CD4-positive, alpha-beta T cell treated with Interleukin-1 beta for 1 hour (primary cell): ENCODE data around the gene H3-3A.
A peak's percentile ranks its signal among the peaks of the same experiment; 100 is the strongest.

Experiments
- DNase-seq, 2 donors: peaks; one replicate each; pipeline ENCODE4 v3.0.0-alpha.2; 2020 to 2022

The H3-3A gene

DNA sequence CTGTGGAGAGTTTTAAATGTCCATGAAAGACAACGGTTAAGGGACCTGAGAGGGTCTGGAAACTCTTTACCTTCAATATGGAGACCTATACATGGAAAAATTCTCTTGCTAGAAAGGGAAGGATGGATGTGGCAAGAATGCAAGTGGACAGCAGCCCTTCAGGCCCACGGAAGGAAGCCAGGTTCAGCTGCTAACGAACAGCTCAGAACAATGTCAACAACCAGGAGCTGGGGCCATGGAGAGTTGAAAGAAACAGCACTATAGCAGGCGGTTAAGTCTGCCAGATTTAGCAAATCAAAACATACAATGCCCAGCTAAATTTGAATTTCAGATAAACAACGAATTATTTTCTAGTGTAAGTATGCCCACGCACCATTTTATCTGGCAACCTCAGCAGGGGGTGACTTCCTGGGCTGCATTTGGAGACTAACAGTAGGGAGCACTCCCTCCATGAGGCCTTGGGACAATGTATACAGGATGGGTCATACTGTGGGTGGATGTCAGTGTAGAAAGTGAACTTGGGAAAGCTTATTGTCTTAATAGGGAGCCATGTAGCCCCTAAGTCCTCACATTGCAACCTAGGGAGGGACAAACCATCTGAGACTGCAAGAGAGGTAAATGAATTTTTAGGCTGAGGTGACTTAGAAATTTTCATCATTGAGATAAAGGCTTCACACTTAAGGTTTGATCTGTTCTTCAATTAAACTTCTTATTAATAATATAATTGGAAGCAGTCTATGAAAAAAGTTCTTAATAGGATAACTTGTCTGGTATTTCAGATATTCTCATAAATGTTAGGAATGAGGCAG lies 7.8 kb upstream of the H3-3A start:
- DNase-seq: no peak

DNA sequence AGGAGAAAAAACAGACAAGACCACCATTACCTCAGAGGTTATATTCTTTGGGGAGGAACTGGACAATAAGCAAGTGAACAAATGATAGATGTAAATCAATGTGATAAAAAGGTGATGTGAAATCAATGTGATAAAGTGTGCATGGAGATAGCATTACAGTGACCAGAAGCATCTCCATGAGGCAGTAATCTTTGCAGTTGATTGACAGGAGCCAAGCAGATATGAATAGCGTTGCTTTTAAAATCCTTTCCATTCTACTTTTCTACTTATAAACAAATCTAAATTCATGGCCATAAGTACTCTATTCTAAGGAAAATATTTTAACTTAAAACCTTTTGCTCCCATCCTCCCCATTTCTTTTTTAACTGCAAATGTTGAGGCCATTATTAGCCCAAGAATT lies 2.8 kb upstream of the H3-3A start:
- no peak for DNase-seq

DNA sequence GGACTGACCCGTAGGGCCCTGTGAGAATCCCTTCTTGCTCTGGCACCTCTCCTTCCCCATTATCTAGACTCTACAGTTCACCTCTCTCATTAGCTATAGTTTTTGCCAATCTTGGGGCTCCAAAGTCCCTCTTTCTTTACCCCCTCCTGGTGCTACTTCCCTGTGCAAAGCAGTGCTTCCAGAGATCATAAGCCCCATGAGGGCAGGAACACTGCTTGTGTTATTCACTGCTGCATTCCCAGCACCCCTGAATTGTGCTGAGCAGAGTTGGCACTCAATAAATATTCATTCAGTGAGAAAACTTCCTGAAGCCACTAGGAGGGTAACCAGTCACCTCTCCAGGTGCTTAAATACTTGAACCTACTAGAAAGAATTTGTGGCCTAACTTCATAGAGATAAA lies 2.1 kb upstream of the H3-3A start:
- no peak for DNase-seq

DNA sequence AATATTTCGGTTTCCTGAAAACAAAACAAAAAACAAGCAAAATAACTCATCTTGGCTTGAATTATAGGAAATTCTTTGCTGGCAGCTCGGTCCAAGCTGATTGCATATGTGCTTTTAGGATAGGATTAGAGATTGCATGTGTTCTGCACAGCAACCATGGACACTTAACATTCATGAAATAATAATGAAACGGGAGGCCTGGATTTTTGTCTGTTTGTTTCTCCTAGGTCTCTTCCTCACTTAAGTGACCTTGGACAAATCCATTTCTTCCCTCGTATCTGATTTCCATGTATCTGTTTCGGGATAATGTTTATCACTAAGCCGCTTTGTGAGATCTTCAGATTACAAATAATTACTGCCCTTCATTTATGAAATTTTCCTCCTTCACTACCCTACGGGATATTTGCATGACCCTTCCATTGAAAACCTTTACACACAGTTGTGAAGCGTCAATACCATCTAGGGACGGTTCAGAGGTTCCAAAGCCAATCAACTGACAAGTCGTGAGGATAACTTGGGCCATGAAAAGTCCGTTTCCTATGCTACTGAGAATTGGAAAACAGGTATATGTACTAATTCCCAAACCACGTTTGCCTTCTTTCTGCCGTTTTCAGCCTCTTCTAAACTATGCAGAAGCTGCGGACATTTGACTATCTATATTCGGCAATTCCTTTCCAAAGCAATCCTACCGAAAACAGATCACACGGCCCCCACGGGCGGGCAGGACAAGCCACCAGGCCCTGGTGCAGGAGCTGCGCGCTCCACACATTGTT lies 1.3 kb upstream of the H3-3A start:
- DNase-seq: no peak

DNA sequence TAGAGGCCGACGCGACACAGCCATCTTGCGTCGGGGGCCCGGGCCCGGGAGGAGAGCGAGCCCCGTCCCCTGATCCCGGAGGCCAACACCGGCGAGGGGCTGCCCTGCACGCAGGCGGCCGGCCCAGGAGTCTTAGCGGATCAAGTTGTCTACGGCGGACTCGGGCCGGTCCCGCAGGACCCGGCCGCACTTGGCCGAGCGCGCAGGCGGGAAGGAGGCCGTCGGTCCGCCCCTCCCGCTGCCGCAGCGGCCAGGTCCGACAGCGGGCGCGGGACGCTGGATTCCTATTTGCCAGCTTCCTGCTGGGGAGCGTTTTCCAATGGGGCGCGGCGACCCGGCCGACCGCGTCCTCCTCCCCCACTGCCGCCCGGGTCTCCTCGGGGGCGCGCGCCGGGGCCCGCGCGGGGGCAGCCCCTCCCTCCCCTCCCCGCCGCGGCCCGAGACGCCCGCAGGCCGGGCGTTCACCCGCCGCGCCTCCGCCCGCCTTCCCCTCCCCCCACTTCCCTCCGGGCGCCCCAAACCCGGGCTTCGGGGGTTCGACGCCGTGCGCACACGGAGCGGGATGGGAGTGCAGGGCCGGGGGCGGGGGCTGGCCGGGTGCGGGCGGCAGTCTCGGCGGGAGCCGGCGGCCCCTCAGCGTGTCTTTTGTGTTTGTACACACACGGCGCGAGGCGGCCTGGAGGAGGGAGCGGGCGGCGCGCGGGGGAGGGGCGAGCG lies 517 bp upstream of the H3-3A start:
- DNase-seq: peak; percentile 46 to 54

DNA sequence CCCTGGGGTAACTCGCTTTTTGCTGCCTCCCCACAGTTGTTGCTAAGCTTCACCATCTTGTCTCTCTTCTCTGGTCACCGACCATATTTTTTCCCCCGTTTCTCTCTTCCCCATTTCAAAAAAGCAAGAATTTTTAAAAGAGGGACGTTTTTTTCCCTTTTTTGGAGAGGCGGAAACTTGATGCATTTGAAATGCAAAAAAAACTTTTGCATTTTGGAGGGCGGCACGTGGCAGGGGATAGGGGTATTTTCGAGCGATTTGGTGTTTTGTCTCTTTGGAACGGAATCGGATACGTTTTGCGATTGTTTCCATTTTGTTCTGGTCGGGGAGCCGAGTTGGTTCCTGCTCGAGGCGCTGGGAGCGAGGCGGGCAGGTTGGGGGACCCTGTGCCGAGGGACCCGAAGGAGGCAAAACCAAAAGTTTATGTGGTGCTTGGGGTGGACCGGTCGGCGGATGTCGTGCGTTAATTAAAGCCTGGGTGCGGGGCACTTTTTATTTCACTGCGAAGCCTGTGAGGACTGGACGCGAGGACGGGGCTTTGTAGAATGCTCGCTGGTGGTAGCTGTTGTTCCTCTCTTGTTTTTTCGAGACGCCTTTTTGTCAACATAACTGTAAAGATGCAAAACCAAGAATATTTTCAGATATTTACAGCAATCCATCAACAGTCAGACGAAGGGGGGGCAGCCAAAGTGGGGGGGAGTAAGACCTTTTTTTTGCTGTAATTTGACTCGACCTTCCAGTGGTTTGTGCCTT lies 884 bp downstream of the H3-3A start:
- DNase-seq: peak; percentile 38 to 56

DNA sequence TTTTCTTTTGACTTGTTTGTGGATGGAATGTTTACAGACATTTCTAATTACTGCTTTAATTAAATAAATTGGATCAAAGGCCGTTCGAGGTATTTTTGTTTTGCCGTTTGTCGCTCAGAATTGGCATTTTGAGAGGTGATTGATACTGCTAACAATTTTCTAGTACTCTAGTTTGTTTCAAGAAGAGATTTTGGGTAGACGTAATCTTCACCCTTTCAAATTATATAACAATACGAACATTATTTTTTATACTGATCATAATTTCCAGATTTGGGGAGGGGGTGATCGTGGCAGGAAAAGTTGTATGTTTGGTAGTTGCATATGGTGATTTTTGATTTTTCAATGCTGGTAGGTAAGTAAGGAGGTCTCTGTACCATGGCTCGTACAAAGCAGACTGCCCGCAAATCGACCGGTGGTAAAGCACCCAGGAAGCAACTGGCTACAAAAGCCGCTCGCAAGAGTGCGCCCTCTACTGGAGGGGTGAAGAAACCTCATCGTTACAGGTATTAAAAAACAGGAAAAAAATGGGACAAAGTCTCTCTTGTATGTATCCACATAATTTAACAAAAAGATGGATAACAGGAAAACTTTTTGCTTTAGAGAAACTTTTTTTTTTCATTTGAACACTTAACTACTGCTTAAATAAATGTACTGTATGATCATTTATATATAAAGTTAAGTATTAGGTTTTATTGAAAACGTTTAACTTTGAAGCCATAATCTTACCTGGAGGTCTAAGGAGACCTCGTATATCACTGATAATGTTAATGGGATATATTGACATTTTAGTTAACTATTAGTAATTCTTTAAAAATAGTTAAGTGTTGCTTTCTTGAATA lies 1.7 kb downstream of the H3-3A start:
- peak; percentile 48 to 54 for DNase-seq

DNA sequence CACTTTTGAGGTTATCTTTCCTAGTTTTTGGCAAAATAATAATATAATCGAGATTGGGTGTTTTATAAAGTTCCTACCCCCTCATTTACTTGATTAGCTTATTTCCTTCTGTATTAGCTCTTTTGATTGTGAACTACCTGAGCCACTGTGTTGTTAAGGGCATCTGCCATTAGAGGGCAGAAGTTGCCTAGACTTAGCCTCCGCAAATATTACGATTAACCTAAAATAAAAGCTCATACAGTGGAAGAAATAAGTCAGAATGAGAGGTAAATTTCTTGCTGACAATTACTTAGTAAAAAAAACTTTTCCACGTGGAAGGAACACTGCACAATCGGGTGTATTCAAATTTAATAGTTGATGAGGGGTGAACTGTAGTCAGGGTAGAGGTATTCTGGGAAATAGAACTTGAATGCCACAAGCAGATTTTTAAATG lies 2.3 kb downstream of the H3-3A start:
- DNase-seq: peak; percentile 52 to 74

DNA sequence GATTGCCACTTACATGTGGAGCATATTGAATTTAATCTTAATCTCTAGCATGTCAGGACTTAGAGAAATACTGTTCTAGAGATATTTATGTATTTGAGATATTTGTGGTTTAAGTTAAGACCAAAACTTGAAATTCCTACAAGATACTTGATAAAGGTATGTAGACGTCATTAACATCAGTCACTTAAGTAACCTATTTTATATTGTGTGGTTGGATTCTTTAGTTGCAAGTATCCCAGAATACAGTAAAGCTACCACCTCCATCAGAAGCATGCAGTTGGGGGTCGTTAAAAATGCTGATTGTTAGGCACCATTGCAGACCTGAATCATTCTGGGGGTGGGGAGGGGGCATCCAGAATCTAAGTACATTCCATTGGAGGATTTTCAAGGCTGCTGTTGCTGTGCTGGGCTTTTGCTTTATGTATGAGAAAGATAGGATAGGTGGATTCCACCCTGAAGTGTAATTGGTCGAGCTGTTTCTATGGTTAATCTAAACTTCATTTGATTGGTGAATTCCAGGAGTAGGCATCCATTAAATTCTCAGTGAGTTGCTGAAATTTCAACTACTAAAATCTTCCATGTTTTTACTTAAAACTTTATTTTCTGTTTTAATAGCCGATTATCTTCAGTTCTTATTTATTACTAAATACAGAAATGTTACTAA lies 4.0 kb downstream of the H3-3A start:
- no peak for DNase-seq

DNA sequence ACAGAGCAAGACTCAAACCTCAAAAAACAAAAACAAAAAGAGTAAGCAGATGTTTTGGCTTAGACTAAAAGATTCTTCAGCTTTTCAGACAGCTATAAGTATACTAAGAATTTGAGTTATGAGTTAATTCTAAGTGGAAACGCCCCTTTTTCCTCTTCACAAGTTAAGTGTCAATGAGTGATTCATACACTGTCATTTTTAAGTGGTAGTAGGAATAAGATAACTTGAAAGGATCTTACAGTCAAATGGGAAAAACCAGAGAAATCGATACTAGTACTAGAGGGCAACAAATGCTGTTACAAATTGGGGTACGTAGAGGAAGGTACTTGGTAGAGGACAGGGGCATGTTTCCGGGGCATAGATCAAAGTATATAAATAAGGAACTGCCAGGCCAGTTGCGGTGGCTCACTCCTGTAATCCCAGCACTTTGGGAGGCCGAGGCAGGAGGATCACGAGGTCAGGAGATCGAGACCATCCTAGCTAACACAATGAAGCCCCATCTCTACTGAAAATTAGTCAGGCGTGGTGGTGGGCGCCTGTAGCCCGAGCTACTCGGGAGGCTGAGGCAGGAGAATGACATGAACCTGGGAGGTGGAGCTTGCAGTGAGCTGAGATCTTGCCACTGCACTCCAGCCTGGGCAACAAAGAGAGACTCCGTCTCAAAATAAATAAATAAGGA lies 7.4 kb downstream of the H3-3A start:
- DNase-seq: no peak

DNA sequence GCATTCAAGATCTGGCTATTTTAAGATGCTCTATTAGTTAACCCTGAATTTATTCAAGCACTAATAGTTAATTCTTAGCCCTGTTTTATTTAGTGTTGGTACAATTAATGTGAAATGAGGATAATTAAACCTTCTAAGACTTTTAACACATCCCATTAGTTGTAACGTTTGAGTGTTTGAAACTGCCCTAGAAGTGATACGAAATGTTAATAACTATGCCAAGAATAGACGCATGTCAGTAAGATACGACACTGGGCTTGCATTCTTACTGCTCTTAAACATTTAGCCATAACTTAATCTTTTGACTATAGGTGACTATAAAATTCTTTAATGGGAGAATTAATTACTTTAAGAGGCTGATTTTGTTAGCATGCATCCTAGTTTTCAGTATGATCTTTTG lies 9.8 kb downstream of the H3-3A start:
- DNase-seq: no peak

DNA sequence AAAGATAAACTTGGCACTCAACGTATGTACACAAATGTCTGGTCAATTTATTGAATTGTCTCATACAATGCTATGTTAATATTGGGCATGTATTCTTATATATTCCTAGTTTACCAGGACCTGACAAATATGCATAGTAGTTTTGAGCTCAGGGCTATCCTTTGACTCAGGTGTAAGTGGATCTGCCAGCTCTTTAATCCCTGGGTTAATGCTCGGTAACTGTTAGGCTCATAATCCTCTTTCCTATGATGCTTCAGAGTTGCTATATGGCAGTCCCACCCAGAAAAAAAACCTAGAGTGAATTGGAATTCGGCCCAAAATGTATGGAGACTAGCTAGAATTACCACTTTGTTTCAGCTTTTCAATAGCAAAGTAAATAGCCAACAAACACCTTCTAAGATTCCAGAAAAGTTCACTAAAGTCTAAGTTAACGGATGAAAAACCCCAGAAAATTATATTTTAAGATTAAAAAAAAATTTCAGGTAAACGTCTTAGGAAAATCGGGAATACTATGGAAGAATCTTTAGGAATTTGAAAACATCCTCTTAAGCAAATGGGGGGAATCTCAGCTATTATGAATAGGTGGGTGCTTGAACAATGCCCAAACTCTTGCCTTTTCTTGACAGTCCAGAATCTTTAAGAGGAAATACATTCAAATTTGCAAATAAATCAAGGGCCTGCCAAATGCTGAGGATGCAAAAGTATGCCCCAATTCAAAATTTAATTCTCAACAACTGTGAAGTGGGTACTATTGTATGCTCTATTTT lies 10.9 kb downstream of the H3-3A start:
- DNase-seq: no peak

DNA sequence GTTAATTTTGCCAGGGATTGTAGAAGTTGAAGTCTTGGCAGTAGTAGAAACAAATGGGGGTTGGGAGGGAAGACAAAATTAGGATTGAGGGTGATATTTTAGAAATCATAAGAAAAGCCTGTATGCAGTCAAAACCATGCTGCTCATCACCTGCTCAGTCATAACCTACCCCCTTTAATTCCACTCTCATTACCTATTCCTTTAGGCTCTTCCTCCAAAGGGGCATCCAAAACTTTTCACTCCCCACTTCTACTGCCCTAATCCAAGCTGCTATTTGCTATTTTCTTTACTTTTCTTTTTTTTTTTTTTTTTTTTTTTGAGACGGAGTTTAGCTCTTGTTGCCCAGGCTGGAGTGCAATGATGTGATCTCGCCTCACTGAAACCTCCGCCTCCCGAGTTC lies 11.5 kb downstream of the H3-3A start:
- DNase-seq: no peak

DNA sequence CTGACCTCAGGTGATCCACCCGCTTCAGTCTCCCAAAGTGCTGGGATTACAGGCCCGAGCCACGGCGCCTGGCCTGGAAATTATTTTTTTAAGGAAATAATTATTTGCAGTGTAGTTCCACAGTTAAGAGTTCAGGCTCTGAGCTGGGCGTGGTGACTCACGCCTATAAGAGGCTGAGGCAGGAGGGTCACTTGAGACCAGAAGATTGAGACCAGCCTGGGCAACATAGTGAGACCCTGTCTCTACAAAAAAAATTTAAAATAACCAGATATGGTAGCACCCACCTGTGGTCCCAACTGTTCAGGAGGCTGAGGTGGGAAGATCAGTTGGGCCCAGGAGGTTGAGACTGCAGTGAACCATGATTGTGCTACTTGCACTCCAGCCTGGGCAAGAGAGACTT lies 13.9 kb downstream of the H3-3A start:
- DNase-seq: no peak

DNA sequence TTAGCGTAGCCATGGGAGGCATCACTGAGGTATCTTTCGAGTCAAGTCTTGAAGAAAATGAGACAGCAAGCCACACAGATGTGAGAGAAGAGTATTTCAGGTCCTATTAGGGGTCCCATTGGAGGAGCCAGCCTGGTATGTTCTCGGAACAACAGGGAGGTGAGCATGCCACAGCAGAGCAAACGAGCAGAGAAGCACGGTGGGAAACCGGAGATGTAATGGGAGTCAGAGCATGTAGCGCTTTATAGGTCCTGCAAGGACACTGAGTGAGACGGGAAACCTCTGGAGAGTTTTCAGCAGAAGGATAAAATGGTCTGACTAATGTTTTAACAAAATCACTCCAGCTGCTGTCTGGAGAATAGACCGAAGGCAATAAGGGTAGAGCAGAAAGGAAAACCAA lies 15.9 kb downstream of the H3-3A start:
- no peak for DNase-seq

DNA sequence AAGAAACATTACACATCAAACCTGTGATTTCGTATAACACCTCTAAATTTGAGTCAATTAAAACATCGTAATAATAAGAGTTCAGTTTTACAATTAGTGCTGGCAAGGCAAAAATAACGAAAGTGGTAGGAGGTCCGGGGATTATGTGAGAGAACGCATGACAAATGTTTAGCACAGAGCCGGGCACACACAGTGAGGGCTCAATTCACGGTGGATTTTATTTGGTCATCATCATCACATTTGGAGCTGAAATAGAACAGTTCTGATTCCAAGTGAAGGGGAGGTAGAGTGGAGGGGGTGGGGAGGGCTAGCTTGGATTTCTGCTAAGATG lies 20.0 kb downstream of the H3-3A start:
- DNase-seq: no peak

DNA sequence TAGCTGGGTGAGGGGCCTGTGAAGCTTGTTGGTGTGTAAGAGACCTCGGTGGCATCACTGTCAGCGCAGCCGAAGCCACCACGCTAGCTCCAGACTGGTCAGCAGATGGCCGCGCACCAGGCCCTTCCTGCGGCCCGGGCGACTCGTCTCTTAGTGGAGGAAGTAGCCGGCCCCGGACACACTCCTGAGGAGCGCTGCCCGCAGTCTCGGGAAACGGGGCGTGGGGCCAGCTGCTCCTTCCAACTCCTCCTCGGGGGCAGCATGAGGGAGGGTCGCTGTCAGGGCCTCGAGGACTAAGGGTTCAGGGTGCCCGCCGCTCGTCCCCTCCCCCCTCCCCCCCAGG lies 20.4 kb downstream of the H3-3A start:
- DNase-seq: peak in 1 of 2 donors; percentile 17

DNA sequence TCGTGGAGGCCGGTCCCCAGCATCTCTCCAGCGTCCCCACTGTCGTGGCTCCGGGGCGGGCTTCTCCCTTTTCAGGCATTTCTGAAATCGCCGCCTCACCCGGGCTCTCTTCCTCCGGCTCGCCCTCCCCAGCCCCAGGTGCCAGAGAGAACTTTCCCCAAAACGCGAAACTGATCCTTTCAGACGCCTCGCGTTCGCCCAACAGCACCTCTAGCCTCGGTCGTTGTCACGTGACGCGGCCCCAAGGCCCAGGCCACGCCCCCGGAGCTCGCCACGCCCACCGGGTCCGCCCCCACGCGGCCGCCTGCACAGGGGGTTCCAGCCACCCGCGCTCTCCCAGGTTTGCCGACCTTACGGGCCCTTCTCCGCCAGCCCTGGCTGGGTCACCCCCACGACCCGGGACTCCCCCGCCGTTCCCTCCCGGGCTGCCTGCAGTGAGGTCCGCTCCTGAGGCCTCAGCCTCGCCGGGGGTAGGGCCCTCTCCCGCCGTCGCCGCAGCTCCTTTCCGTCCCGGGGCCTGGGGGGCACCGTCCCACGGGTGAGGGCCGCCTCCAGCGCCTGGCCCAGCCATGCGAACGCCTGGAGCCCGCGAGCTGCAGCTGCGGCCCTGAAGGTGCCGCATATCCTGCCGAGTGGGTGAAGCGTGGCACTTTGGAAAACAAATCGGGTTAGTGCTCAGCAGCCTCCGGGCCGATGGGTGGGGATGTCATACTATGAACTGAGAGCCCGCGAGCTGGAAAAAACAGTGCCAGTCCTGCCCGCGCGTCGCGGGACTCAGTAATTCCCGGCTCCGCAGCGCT lies 21.0 kb downstream of the H3-3A start:
- peak; percentile 90 to 94 for DNase-seq

DNA sequence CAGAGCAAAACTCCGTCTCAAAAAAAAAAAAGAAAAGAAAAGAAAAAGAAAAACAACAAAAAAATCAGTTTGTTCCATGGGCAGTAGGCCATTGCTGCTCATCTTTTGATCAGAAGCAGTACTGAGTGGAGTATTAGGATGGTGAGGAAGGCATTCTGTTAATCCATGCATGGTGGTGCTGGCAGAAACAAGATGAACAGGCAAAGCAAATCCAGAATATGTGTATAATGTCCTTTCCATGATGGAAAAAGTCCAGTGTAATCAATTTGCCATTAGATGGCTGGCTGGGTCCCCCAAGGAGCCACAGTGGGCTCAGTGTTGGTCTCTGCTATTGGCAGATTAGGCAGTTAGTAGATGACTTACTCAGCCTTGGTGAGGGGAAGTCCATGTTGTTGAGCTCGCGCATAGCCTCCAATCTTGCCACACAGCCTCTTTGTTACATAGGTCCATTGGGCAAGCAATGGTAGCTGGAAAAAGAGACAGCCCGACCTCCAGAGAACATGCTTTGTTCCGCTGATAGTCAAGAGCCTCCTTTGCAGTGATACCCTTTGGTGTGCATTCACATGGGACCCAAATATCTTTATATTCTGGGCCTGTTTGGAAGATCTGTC lies 23.3 kb downstream of the H3-3A start:
- DNase-seq: no peak
